ENCODE results near the gene HSF2BP. TPM values are rescaled to one million over a fixed set of nuclear protein-coding genes. Genes with fewer than 3 reads are reported as not detected.

Gene HSF2BP
- total and polyA plus RNA-seq, 2 of the 8 experiments (the other 6 are each of a cell fraction or from before 2014, with no cell fraction given), result 0.51 to 0.93 TPM

DNA sequence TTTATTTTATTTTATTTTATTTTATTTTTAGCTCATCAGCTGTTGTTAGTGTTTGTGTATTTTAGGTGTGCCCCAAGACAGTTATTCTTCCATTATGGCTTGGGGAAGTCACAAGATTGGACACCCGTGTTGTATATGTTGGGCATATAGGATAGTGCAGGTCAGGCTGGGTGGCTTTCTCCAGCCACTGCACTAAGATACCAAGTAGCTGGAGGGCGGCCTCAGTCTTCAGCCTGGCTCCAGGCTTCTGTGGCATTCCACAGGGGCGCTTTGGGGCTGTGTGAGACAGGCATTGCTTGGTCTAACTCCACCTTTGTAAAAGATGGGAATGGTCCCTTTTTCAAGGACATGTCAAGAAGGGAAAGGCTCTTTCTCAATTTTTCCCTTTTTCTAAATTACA, 16.6 kb upstream of the HSF2BP start:
- 91% methylated on average over 3 of the region's 3 CpGs; no CpG with 5 or more reads in 1 of the 2 experiments for WGBS, 2 experiments (ENCODE audit: extremely low coverage in 1 of 2, insufficient coverage in 1 of 2, insufficient read length in 1 of 2, insufficient replicate concordance in 2 of 2, low coverage in 1 of 2, low lambda C conversion rate in 2 of 2, missing lambda C conversion rate in 1 of 2)
- DNase-seq (ENCODE audit: low read depth in 1 of 2, low spot score in 2 of 2) (no peak), FAIRE-seq (no peak)
- Histone ChIP-seq H3K9ac (replicated peaks in 1 of 4; ENCODE audit: extremely low read depth in 1 of 4, low read depth in 3 of 4, low read length in 3 of 4) (no peak overlapping the region), H3K23ac (ENCODE audit: insufficient read length) (no peak overlapping the region), H3K27me3 (replicated peaks in 1 of 4; ENCODE audit: control insufficient read depth in 3 of 4, extremely low read depth in 1 of 4, insufficient read depth in 3 of 4, low read length in 3 of 4) (no peaks in the 10 kb centered on the region), H2BK12ac (ENCODE audit: low read depth, low read length) (no peak overlapping the region), H4K8ac (ENCODE audit: extremely low read depth, insufficient read depth, low read length) (no peak overlapping the region), H3K4me3 (ENCODE audit: extremely low read depth in 1 of 4, insufficient read depth in 2 of 4, low read depth in 3 of 4, low read length in 4 of 4) (no peak overlapping the region), H3K4me2 (ENCODE audit: insufficient read depth in 1 of 2, low read depth in 2 of 2, low read length in 2 of 2) (no peak overlapping the region), H3K18ac (ENCODE audit: extremely low read depth, low read length) (no peak overlapping the region), H2BK5ac (ENCODE audit: low read depth, low read length) (no peak overlapping the region), H3K79me2 (ENCODE audit: control insufficient read depth in 1 of 2, insufficient read depth in 2 of 2, low read length in 2 of 2) (peaks cover 0 to 49% of the 10 kb centered on the region in 2 experiments; a peak in 2 of 4 replicates), H3K4me1 (replicated peaks in 1 of 4; ENCODE audit: control insufficient read depth in 3 of 4, insufficient read depth in 4 of 4, low read length in 3 of 4) (peaks cover 0 to 4% (median 0%) of the 10 kb centered on the region in 4 experiments; a peak in 2 of 7 replicates), H4K5ac (ENCODE audit: insufficient read length, low read depth, low read length) (no peak overlapping the region), H3K36me3 (ENCODE audit: control insufficient read depth in 2 of 4, insufficient read depth in 4 of 4, low read length in 3 of 4) (peaks cover 21 to 57% (median 29%) of the 10 kb centered on the region in 4 experiments), H3K79me1 (ENCODE audit: low read depth, low read length) (no peaks in the 10 kb centered on the region; the same call in none of the 2 replicates), H3K27ac (ENCODE audit: low read depth, low read length) (no peak overlapping the region), H3K23me2 (ENCODE audit: low read depth, low read length) (no peaks in the 10 kb centered on the region), H2AFZ (ENCODE audit: low read length) (no peak overlapping the region), H3K56ac (replicated peaks; ENCODE audit: insufficient read length, low read depth, low read length) (no peak overlapping the region), H3K4ac (replicated peaks; ENCODE audit: insufficient read length, low read depth, low read length) (no peak overlapping the region), H2AK5ac (ENCODE audit: low read depth, low read length) (no peak overlapping the region), H4K91ac (replicated peaks; ENCODE audit: insufficient read length, low read length) (no peak overlapping the region), H4K20me1 (replicated peaks in 1 of 2; ENCODE audit: control insufficient read depth in 1 of 2, insufficient read depth in 2 of 2, low read length in 2 of 2) (peaks cover 4 to 5% of the 10 kb centered on the region in 2 experiments), H2BK20ac (ENCODE audit: low read length) (no peak overlapping the region), H3K9me3 (ENCODE audit: insufficient read depth in 2 of 2, low read depth in 1 of 2, low read length in 1 of 2) (no peaks in the 10 kb centered on the region), H3K14ac (ENCODE audit: insufficient read length) (no peak overlapping the region), H2BK120ac (replicated peaks; ENCODE audit: low read depth, low read length) (no peak overlapping the region), H2BK15ac (ENCODE audit: low read length) (no peak overlapping the region)
- CTCF ChIA-PET (ENCODE audit: partially characterized antibody), result interaction anchor here (1.2 kb wide), 1 partner anchor 53 kb away, joined by 6 read pairs; no protein-coding TSS in a partner anchor
- TF ChIP-seq BCL11A (IDR thresholded peaks at IDR 0.05; ENCODE audit: low read depth in 2 of 2, low read length in 2 of 2) (no peak), RFX5 (IDR thresholded peaks at IDR 0.05; ENCODE audit: borderline replicate concordance, low read depth, low read length) (no peak)
- TF ChIP-seq, protein P1, sequence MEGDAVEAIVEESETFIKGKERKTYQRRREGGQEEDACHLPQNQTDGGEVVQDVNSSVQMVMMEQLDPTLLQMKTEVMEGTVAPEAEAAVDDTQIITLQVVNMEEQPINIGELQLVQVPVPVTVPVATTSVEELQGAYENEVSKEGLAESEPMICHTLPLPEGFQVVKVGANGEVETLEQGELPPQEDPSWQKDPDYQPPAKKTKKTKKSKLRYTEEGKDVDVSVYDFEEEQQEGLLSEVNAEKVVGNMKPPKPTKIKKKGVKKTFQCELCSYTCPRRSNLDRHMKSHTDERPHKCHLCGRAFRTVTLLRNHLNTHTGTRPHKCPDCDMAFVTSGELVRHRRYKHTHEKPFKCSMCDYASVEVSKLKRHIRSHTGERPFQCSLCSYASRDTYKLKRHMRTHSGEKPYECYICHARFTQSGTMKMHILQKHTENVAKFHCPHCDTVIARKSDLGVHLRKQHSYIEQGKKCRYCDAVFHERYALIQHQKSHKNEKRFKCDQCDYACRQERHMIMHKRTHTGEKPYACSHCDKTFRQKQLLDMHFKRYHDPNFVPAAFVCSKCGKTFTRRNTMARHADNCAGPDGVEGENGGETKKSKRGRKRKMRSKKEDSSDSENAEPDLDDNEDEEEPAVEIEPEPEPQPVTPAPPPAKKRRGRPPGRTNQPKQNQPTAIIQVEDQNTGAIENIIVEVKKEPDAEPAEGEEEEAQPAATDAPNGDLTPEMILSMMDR (IDR thresholded peaks at IDR 0.05; ENCODE audit: control extremely low read depth in 1 of 3, insufficient read depth in 1 of 3, low read depth in 1 of 3, low read length in 3 of 3), result no peak
- TF ChIP-seq, protein P2, sequence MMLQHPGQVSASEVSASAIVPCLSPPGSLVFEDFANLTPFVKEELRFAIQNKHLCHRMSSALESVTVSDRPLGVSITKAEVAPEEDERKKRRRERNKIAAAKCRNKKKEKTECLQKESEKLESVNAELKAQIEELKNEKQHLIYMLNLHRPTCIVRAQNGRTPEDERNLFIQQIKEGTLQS (IDR thresholded peaks at IDR 0.05; ENCODE audit: insufficient read depth, low read depth, low read length), result no peak
- POLR2A ChIA-PET (ENCODE audit: partially characterized antibody), result interaction anchor here (1.5 to 2.8 kb wide), 3 partner anchors 11 to 17 kb away, joined by 3 to 12 read pairs (median 10); no protein-coding TSS in a partner anchor
